Fibroblast of villous mesenchyme (primary cell): ENCODE measurements around the gene SMPD2. TPM values are rescaled to one million over a fixed set of nuclear protein-coding genes. Genes with fewer than 3 reads are reported as not detected.

ENCODE experiments used
- DNase-seq: peaks from one replicate; pipeline ENCODE4 v3.0.0-alpha.2; 2010; ENCODE audit warnings: low read depth
- H3K4me3 ChIP-seq: 2 replicates; pipeline ENCODE4 v1.5.1; 2011; ENCODE audit warnings: low read depth, mild to moderate bottlenecking, low read length
- CTCF ChIP-seq: IDR thresholded peaks from 2 replicates; pipeline ENCODE4 v1.5.1; 2012; ENCODE audit warnings: low read depth, mild to moderate bottlenecking, low read length; ENCODE audit not compliant: insufficient read depth
- total RNA-seq: library from RNA; depleted of rRNA; stranded (reverse); fragments of >200 nt; gene quantifications from 2 replicates; pipeline ENCODE4 v1.2.3, GENCODE V29; 2012

SMPD2 gene
- total RNA-seq, 1 donor: 7.3 TPM

GRCh38 chr6:109454496-109455436 lies 14.2 kb downstream of the SMPD2 start:
- H3K4me3 ChIP-seq: peak overlapping the region; percentile 91
- no peak for TF ChIP-seq CTCF
- DNase-seq: peak; percentile 43

GRCh38 chr6:109455437-109456110 lies 15.1 kb downstream of the SMPD2 start, which contains the start of gene MICAL1:
TSS of gene MICAL1 (minus strand) at chr6:109455772. CDS start at chr6:109454196, 1,576 bp downstream.
- H3K4me3 ChIP-seq: peak within 1 kb of the TSS; percentile 91
- peak; percentile 57 for DNase-seq
- TF ChIP-seq CTCF: peak; percentile 37

GRCh38 chr6:109456111-109456583 lies 15.6 kb downstream of the SMPD2 start:
- DNase-seq: no peak
- peak overlapping the region; percentile 91 for H3K4me3 ChIP-seq
- peak; percentile 2 for TF ChIP-seq CTCF

DNA sequence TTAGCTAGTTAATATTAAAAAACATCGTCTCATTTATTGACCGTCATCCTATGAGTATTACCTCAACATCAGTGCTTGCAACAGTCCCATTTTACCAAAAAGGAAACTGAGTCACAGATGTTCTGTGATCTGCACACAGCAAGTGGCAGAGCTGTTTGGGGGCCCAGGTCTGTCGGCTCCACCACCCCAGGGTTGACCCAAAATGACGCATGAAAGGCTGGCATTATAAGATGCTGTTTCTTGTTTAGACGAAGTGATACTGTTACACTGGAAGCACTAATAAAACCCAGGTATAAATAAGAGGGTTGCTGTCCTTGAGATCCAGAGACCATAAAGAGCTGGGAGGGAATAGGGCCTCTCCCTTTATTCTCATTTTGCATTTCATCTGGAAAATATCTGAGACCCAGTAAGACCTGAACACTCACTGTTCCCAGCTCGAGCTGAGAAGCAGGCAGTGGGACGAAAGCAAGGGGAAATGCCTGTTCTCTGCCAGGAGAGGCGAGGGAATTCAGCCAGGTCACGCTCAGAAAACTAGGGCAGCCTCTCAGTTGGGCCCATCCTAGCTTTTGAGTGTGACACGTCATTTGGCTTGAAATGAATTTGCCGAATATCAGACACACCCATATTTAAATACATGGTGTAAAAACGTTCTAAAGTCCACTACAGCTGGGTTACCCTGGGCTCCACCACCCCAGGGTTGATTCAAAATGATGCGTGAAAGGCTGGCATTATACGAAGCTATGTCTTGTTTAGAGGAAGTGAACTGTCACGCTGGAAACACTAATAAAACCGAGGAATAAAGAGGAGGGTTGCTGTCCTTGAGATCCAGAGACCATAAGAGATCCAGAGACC lies 16.4 kb downstream of the SMPD2 start:
- DNase-seq: no peak
- H3K4me3 ChIP-seq: peak overlapping the region; percentile 91
- TF ChIP-seq CTCF: no peak

GRCh38 chr6:109457562-109457996 lies 17.1 kb downstream of the SMPD2 start:
- TF ChIP-seq CTCF: no peak
- DNase-seq: no peak

DNA sequence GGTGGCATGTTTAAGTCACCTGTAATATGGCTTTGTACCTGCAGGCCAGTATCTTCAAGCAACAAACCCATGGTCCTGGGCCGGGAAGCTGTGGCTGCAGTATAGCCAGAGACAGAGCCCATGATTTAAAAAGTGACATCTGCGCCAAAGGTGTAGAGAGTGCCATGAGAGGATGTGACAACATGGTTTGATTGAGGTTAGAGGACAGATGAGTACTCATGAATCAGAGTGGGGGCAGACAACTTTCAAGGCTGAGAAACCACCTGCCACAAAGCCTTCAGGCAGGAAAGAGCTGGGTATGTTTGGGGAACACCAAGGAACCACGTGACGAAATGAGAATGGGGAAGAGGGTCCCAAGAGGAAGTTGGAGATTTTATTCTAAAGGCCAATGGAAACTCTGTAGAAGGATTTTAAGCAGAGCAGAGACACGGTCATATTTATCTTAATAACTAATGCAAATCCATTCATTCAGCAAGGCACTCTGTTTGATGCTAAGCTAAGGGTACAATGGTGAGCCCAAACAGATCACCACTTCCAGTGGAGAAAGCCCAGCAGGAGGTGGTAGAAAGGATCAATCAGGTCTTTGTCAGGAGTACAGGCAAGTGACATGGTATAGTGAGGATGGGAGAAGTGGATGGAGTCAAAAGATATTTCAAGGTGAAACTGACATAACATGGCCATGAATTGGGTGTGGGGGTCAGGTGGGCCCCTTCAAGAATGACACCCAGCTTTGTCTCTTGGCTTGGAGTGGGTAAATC lies 18.4 kb downstream of the SMPD2 start:
- no peak overlapping the region for H3K4me3 ChIP-seq
- DNase-seq: no peak
- no peak for TF ChIP-seq CTCF

More at GRCh38 chr6:109457562-109457996, 17.1 kb downstream of the SMPD2 start:
- H3K4me3 ChIP-seq: no peak overlapping the region
